H1 (cell line): ENCODE results near the gene IGF2BP3. TPM values are rescaled to one million over a fixed set of nuclear protein-coding genes. Genes with fewer than 3 reads are reported as not detected.

Experiments used
- CTCF ChIA-PET: fragments of 300-600 bp; sonication (Branson Sonifier 250); formaldehyde crosslinking; loops from one replicate; lab custom pipeline; 2021; ENCODE audit not compliant: partially characterized antibody; lab: Charles Lee
- POLR2A ChIA-PET: fragments of 300-600 bp; sonication (Branson Sonifier 250); formaldehyde crosslinking; loops from one replicate; lab custom pipeline; 2021; ENCODE audit warnings: inconsistent platforms; ENCODE audit not compliant: partially characterized antibody; lab: Charles Lee
- DNase-seq, 2 experiments: peaks; one replicate each; pipeline versions ENCODE4 v3.0.0 to v3.0.0-alpha.2; 2010 to 2022; ENCODE audit warnings: low spot score in 2 of 2, low read depth in 1 of 2, mixed read lengths in 1 of 2
- FAIRE-seq: peaks from 2 replicates; lab custom pipeline; 2011; peaks lifted over from hg19 to GRCh38; lab: Jason Lieb, UNC
- H2AFZ ChIP-seq: 2 replicates; pipeline ENCODE4 v1.8.1; 2012; ENCODE audit warnings: low read length, inconsistent platforms
- H2AK5ac ChIP-seq: 2 replicates; pipeline ENCODE4 v1.6.1; 2013; ENCODE audit warnings: low read depth, low read length
- H2BK120ac ChIP-seq: replicated peaks from 2 replicates; pipeline ENCODE3; 2013; ENCODE audit warnings: low read depth, low read length, inconsistent platforms
- H2BK12ac ChIP-seq: 2 replicates; pipeline ENCODE4 v1.6.1; 2013; ENCODE audit warnings: low read depth, low read length
- H2BK15ac ChIP-seq: 2 replicates; pipeline ENCODE4 v1.6.1; 2013; ENCODE audit warnings: low read length
- H2BK20ac ChIP-seq: 2 replicates; pipeline ENCODE4 v1.6.1; 2013; ENCODE audit warnings: low read length
- H2BK5ac ChIP-seq: 2 replicates; pipeline ENCODE4 v1.6.1; 2013; ENCODE audit warnings: low read depth, low read length
- H3K14ac ChIP-seq: 2 replicates; pipeline ENCODE4 v1.6.1; 2013; ENCODE audit warnings: inconsistent platforms; ENCODE audit not compliant: insufficient read length
- H3K18ac ChIP-seq: 2 replicates; pipeline ENCODE4 v1.6.1; 2013; ENCODE audit warnings: low read length; ENCODE audit errors: extremely low read depth
- H3K23ac ChIP-seq: 2 replicates; pipeline ENCODE4 v1.6.1; 2013; ENCODE audit warnings: inconsistent platforms; ENCODE audit not compliant: insufficient read length
- H3K23me2 ChIP-seq: 2 replicates; pipeline ENCODE4 v1.6.1; 2013; ENCODE audit warnings: low read depth, low read length
- H3K27ac ChIP-seq: 2 replicates; pipeline ENCODE4 v1.6.1; 2011; ENCODE audit warnings: low read depth, low read length, inconsistent platforms
- H3K27me3 ChIP-seq, 4 experiments: replicated peaks in 1 of 4; 1 replicate in 1 of 4; 2 replicates in 3 of 4; pipeline versions ENCODE4 v1.6.1 to v1.8.1; 2011 to 2013; ENCODE audit warnings: low read length in 3 of 4, mild to moderate bottlenecking in 3 of 4, inconsistent platforms in 2 of 4, mixed read lengths in 2 of 4, moderate library complexity in 1 of 4; ENCODE audit not compliant: control insufficient read depth in 3 of 4, insufficient read depth in 3 of 4; ENCODE audit errors: extremely low read depth in 1 of 4
- H3K36me3 ChIP-seq, 4 experiments: 2 replicates each; pipeline versions ENCODE4 v1.6.1 to v1.8.1; 2011 to 2013; ENCODE audit warnings: mild to moderate bottlenecking in 4 of 4, low read length in 3 of 4, moderate library complexity in 2 of 4, control low read depth in 1 of 4, inconsistent platforms in 1 of 4; ENCODE audit not compliant: insufficient read depth in 4 of 4, control insufficient read depth in 2 of 4
- H3K4ac ChIP-seq: replicated peaks from 2 replicates; pipeline ENCODE3; 2013; ENCODE audit warnings: low read length, low read depth, mixed read lengths, inconsistent platforms; ENCODE audit not compliant: insufficient read length
- H3K4me1 ChIP-seq, 4 experiments: replicated peaks in 1 of 4; 1 replicate in 1 of 4; 2 replicates in 3 of 4; pipeline versions ENCODE4 v1.6.1 to v1.8.1; 2011 to 2013; ENCODE audit warnings: low read length in 3 of 4, inconsistent platforms in 2 of 4, mixed read lengths in 1 of 4; ENCODE audit not compliant: insufficient read depth in 4 of 4, control insufficient read depth in 3 of 4
- H3K4me2 ChIP-seq, 2 experiments: 2 replicates each; pipeline versions ENCODE4 v1.6.1 to v1.8.1; 2011 to 2013; ENCODE audit warnings: low read depth in 2 of 2, low read length in 2 of 2, control low read depth in 1 of 2, inconsistent platforms in 1 of 2, mild to moderate bottlenecking in 1 of 2; ENCODE audit not compliant: insufficient read depth in 1 of 2
- H3K4me3 ChIP-seq, 4 experiments: fragments of 200-600, 300-600 bp in 1 of 4; sonication (generic), shearing (Covaris generic), sonication (Bioruptor Twin) in 1 of 4; 2 replicates each; pipeline versions ENCODE4 v1.5.1 to v1.8.1; 2011 to 2016; ENCODE audit warnings: low read length in 4 of 4, low read depth in 3 of 4, control low read depth in 2 of 4, inconsistent platforms in 2 of 4, mild to moderate bottlenecking in 2 of 4, mixed read lengths in 1 of 4, moderate library complexity in 1 of 4; ENCODE audit not compliant: insufficient read depth in 2 of 4; ENCODE audit errors: extremely low read depth in 1 of 4
- H3K56ac ChIP-seq: replicated peaks from 2 replicates; pipeline ENCODE3; 2013; ENCODE audit warnings: low read depth, mild to moderate bottlenecking, mixed read lengths, low read length, inconsistent platforms; ENCODE audit not compliant: insufficient read length
- H3K79me1 ChIP-seq: 2 replicates; pipeline ENCODE4 v1.6.1; 2013; ENCODE audit warnings: low read depth, low read length, control low read depth
- H3K79me2 ChIP-seq, 2 experiments: 2 replicates each; pipeline versions ENCODE4 v1.6.1 to v1.8.1; 2012 to 2013; ENCODE audit warnings: low read length in 2 of 2, mild to moderate bottlenecking in 2 of 2, inconsistent platforms in 1 of 2; ENCODE audit not compliant: insufficient read depth in 2 of 2, control insufficient read depth in 1 of 2
- H3K9ac ChIP-seq, 4 experiments: replicated peaks in 1 of 4; 1 replicate in 1 of 4; 2 replicates in 3 of 4; pipeline versions ENCODE4 v1.6.1 to v1.8.1; 2011 to 2013; ENCODE audit warnings: low read depth in 3 of 4, low read length in 3 of 4, control low read depth in 2 of 4, mild to moderate bottlenecking in 2 of 4, moderate library complexity in 2 of 4, inconsistent platforms in 1 of 4; ENCODE audit errors: extremely low read depth in 1 of 4
- H3K9me3 ChIP-seq, 2 experiments: 2 replicates each; pipeline versions ENCODE4 v1.6.1 to v1.8.1; 2012 to 2013; ENCODE audit warnings: mild to moderate bottlenecking in 2 of 2, moderate library complexity in 2 of 2, control low read depth in 1 of 2, inconsistent platforms in 1 of 2, low read depth in 1 of 2, low read length in 1 of 2, mixed read lengths in 1 of 2; ENCODE audit not compliant: insufficient read depth in 2 of 2
- H4K20me1 ChIP-seq, 2 experiments: replicated peaks in 1 of 2; 2 replicates each; pipeline versions ENCODE3 to v1.8.1; 2011 to 2013; ENCODE audit warnings: inconsistent platforms in 2 of 2, low read length in 2 of 2, mild to moderate bottlenecking in 1 of 2; ENCODE audit not compliant: insufficient read depth in 2 of 2, control insufficient read depth in 1 of 2
- H4K5ac ChIP-seq: 2 replicates; pipeline ENCODE4 v1.6.1; 2013; ENCODE audit warnings: low read length, low read depth, mixed read lengths, inconsistent platforms; ENCODE audit not compliant: insufficient read length
- H4K8ac ChIP-seq: 2 replicates; pipeline ENCODE4 v1.8.0; 2013; ENCODE audit warnings: mild to moderate bottlenecking, moderate library complexity, low read length, inconsistent platforms; ENCODE audit not compliant: insufficient read depth; ENCODE audit errors: extremely low read depth
- H4K91ac ChIP-seq: replicated peaks from 2 replicates; pipeline ENCODE3; 2013; ENCODE audit warnings: low read length, mixed read lengths, inconsistent platforms; ENCODE audit not compliant: insufficient read length
- BRCA1 ChIP-seq: IDR thresholded peaks from 2 replicates; pipeline ENCODE4 v1.6.1; 2012; ENCODE audit warnings: low read depth, low read length, improper control_type of control experiment
- CREB1 ChIP-seq: IDR thresholded peaks from 2 replicates; pipeline ENCODE4 v1.6.1; 2012; ENCODE audit warnings: inconsistent platforms
- E2F6 ChIP-seq: IDR thresholded peaks from 2 replicates; pipeline ENCODE4 v1.6.1; 2012; ENCODE audit warnings: inconsistent platforms
- FOSL1 ChIP-seq: IDR thresholded peaks from 2 replicates; pipeline ENCODE4 v1.6.1; 2011; ENCODE audit warnings: mild to moderate bottlenecking, low read depth, low read length, moderate library complexity; ENCODE audit not compliant: insufficient read depth
- NRF1 ChIP-seq: IDR thresholded peaks from 2 replicates; pipeline ENCODE4 v1.6.1; 2011; ENCODE audit warnings: mild to moderate bottlenecking, low read depth, low read length, improper control_type of control experiment
- WGBS, 2 experiments: shearing (Covaris generic) in 1 of 2; methylation state at CpG; one replicate each; pipeline versions ENCODE4 v1.1.6 to v1.1.7; 2013 to 2015; ENCODE audit warnings: low lambda C conversion rate in 2 of 2, mixed read lengths in 2 of 2, inconsistent platforms in 1 of 2, low coverage in 1 of 2, missing lambda C conversion rate in 1 of 2; ENCODE audit not compliant: insufficient replicate concordance in 2 of 2, insufficient coverage in 1 of 2, insufficient read length in 1 of 2; ENCODE audit errors: extremely low coverage in 1 of 2, missing lambda C conversion rate in 1 of 2; 5-methylcytosine and 5-hydroxymethylcytosine counted together
- polyA plus RNA-seq, 7 experiments: library from polyadenylated mRNA; depleted of rRNA in 3 of 7; stranded (reverse) in 5 of 7; unstranded in 2 of 7; fragments of >200 nt in 5 of 7; fragments of 200-250 nt in 2 of 7; gene quantifications; 1 replicate in 5 of 7; 2 replicates in 1 of 7; 4 replicates in 1 of 7; pipeline versions ENCODE4 v1.2.1 to v1.2.3, GENCODE V29; 2011 to 2013; ENCODE audit warnings: missing spikeins in 2 of 7, mixed read lengths in 2 of 7
- total RNA-seq: library from RNA; stranded (reverse); fragmentation: NEBNext Ultra II Directional; extraction: Animal tissue kit (Norgen Biotek cat#: 25700); gene quantifications from 2 replicates; pipeline ENCODE4 v1.2.1, GENCODE V29; 2021

Gene IGF2BP3
- total and polyA plus RNA-seq, 2 of the 8 experiments (the other 6 are each of a cell fraction or from before 2014, with no cell fraction given): 66.3 to 193 TPM

GRCh38 chr7:23338863-23339262 lies 131.4 kb downstream of the IGF2BP3 start:
- H3K79me2 ChIP-seq: no peaks in the 10 kb centered on the region
- WGBS, 2 experiments: 89% methylated on average over 2 of the region's 2 CpGs; no CpG with 5 or more reads in 1 of the 2 experiments
- no peak overlapping the region for H2BK20ac ChIP-seq
- no peak for TF ChIP-seq NRF1
- TF ChIP-seq BRCA1: no peak
- no peak for TF ChIP-seq CREB1
- TF ChIP-seq FOSL1: no peak
- TF ChIP-seq E2F6: no peak
- TF ChIP-seq, all 59 proteins: peak for 0
- POLR2A ChIA-PET: interaction anchor here (0.8 kb wide), 1 partner anchor 11 kb away, joined by 3 read pairs; no protein-coding TSS in a partner anchor
- FAIRE-seq (no peak), DNase-seq (no peak)
- no peak overlapping the region for H2BK15ac ChIP-seq
- no peak overlapping the region for H3K18ac ChIP-seq
- no peak overlapping the region for H2AK5ac ChIP-seq
- H4K8ac ChIP-seq: no peak overlapping the region
- H4K5ac ChIP-seq: no peak overlapping the region
- H3K14ac ChIP-seq: no peak overlapping the region
- H3K4me1 ChIP-seq: no peaks in the 10 kb centered on the region
- H2AFZ ChIP-seq: no peak overlapping the region
- peaks cover 3% of the 10 kb centered on the region; the same call in 1 of the 2 replicates for H3K79me1 ChIP-seq
- no peak overlapping the region for H2BK12ac ChIP-seq
- H3K27me3 ChIP-seq: no peaks in the 10 kb centered on the region
- no peak overlapping the region for H3K23ac ChIP-seq
- no peak overlapping the region for H3K4ac ChIP-seq
- no peak overlapping the region for H3K4me2 ChIP-seq
- no peaks in the 10 kb centered on the region for H3K9me3 ChIP-seq
- no peak overlapping the region for H3K4me3 ChIP-seq
- H3K56ac ChIP-seq: no peak overlapping the region
- no peaks in the 10 kb centered on the region for H3K23me2 ChIP-seq
- H3K27ac ChIP-seq: no peak overlapping the region
- no peak overlapping the region for H3K9ac ChIP-seq
- no peak overlapping the region for H4K91ac ChIP-seq
- CTCF ChIA-PET: no interaction called here
- no peak overlapping the region for H2BK120ac ChIP-seq
- peaks cover 31 to 92% (median 69%) of the 10 kb centered on the region in 4 experiments for H3K36me3 ChIP-seq
- H4K20me1 ChIP-seq: peaks cover 0 to 4% of the 10 kb centered on the region in 2 experiments
- no peak overlapping the region for H2BK5ac ChIP-seq
